Activated T-helper 1 cell treated with anti-CD3 and anti-CD28 coated beads, Interleukin-2, amount 50 U/mL, for 16 hours (primary cell): ENCODE results near the gene SCGB1D1.
"Not testable (repeated sequence)": the region's sequence is repeated elsewhere in the genome, so short reads cannot be mapped to it uniquely, and the experiment has no call there.

Source experiments
- DNase-seq, 2 donors: peaks; one replicate each; pipeline ENCODE4 v3.0.0-alpha.2; 2020; ENCODE audit warnings: low read depth in 1 of 2, low spot score in 1 of 2

The SCGB1D1 gene

DNA sequence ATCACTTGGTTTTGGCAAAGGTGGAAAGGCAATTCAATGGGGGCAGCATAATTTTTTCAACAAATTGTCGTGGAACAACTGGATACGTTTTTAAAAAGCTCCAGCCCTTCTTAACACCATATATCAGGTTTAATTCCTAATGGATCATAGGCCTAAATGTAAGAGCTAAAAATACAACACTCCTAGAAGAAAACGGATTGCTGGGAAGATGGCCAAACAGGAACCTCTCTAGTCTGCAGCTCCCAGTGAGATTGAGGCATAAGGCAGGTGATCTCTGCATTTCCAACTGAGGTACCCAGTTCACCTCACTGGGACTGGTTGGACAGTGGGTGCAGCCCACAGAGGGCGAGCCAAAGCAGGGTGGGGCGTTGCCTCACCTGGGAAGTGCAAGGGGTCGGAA lies 32.4 kb upstream of the SCGB1D1 start:
- DNase-seq: no peak

DNA sequence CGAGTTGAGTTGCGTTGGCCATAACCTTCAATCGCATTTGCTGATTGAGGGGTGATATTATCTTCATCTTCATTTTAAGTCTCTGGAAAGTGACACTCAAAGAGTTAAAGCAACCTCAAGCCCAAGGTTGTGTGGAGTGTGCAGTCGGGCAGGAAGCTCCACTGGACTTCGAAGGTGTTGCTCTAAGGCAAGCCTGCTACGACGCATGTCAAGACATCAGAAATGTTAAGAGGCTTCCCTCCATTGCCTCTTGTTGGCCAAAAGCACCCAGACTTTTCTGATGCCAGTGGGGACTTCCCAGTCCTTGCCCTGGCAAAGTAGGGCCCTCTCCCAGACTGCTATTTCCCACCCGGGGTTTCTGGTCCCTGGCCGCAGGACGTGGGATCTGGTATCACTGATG lies 23.6 kb upstream of the SCGB1D1 start:
- DNase-seq: no peak

DNA sequence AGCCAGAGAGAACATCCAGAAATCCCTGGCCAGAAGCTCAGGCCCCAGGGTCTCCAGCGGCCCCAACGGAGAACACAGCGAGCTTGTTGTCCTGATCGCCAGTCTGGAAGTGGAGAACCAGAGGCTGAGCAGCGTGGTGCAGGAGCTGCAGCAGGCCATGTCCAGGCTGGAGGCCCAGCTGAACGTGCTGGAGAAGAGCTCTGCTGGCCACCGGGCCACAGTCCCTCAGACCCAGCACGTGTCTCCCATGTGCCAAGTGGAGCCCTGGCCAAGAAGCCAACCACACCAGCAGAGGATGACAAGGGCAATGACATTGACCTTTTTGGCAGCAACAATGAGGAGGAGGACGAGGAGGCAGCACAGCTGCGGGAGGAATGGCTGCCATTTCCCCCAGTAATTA lies 20.6 kb upstream of the SCGB1D1 start:
- DNase-seq: no peak

DNA sequence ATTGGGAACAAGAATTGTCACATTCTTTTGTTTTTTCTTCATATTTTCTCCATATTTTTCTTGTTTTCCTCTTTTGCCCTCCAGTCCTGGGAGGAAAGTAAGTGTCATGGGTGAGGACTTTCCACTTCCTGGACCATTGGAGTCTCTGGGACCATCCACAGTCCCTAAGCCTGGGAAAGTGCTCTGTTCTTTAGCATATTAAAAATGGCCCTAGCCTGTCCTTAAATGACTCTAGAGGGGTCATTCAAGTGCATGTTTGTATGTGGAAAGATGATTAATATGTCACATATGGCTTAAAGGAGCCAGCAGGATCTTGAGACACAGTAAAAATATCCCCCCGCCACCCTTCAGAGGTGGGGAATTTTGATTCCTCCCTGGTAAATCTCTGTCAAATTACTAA lies 20.1 kb upstream of the SCGB1D1 start:
- no peak for DNase-seq

DNA sequence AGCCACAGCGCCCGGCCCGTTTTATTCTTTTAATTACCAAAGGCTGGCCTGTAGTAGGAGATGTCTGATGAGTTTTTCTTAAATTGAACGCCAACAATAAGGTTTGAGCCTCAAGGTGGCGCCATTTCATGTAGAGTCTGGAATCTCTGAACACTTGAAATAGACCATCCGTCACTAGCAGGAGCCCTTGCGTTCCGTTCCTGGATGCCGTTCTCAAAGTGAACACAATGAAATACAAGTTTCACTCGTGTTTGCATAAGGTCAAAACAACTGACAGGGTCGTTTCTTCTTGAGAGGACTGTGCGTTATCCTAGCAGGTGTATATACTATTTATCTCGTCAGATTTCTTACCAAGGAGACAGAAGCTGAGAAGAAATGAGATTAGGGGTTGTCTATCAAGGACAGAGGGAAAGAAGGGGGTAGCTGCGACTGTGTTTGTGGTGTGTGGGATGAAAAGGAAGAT lies 18.7 kb upstream of the SCGB1D1 start:
- peak; percentile 17 to 38 for DNase-seq

DNA sequence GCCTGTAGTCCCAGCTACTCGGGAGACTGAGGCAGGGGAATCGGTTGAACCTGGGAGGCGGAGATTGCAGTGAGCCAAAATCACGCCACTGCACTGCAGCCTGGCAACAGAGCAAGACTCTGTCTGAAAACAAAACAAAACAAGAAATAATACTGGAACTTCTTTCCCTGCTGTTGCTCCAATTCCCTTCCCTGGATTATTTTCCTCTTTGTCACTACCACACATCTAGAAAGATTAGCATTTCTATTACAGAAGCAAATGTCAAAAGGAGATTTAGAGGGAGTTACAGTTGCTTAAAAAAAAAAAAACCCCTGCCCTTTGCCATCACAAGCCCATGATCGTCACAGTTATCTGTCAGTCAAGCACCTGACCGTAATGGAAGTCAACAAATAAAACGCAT lies 17.7 kb upstream of the SCGB1D1 start:
- DNase-seq: no peak

DNA sequence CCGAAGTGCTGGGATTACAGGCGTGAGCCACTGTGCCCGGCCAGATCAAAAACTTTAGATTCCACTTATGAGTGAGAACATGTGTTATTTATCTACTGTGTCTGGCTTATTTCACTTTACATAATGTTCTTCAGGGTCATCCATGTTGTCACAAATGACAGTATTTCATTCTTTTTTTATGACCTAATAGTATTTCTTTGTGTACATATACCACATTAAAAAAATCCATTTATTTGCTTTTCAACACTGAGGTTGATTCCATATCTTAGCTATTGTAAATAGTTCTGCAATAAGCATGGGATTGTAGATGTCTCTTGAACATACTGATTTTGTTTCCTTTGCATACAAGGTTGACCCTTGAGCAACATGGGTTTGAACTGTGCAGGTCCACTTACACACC lies 13.2 kb upstream of the SCGB1D1 start:
- no peak for DNase-seq

DNA sequence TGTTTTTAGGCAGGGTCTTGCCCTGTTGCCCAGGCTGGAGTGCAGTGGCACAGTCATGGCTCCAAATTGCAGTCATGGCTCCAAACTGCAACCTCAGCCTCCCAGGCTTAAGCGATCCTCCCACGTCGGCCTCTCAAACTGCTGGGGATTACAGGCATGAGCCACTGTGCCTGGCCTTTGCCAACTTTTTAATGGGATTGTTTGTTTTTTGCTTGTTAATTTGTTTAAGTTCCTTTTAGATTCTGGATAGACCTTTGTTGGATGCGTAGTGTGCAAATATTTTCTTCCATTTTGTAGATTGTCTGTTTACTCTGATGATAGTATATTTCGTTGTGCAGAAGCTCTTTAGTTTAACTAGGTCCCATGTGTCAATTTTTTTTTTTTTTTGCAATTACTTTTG lies 10.0 kb upstream of the SCGB1D1 start:
- DNase-seq: no peak

DNA sequence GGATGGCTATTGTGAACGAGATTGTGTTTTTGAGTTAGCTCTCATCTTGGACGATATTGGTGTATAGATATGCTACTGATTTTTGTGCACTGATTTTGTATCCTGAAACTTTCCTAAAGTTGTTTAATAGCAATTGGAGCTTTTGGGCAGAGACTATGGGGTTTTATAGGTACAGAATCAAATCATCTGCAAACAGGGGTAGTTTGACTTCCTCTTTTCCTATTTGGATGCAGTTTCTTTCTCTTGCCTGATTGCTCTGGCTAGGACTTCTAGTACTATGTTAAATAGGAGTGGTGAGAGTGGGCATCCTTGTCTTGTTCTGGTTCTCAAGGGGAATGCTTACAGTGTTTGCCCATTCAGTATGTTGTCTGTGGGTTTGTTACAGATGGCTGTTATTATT lies 8.9 kb upstream of the SCGB1D1 start:
- DNase-seq: no peak

DNA sequence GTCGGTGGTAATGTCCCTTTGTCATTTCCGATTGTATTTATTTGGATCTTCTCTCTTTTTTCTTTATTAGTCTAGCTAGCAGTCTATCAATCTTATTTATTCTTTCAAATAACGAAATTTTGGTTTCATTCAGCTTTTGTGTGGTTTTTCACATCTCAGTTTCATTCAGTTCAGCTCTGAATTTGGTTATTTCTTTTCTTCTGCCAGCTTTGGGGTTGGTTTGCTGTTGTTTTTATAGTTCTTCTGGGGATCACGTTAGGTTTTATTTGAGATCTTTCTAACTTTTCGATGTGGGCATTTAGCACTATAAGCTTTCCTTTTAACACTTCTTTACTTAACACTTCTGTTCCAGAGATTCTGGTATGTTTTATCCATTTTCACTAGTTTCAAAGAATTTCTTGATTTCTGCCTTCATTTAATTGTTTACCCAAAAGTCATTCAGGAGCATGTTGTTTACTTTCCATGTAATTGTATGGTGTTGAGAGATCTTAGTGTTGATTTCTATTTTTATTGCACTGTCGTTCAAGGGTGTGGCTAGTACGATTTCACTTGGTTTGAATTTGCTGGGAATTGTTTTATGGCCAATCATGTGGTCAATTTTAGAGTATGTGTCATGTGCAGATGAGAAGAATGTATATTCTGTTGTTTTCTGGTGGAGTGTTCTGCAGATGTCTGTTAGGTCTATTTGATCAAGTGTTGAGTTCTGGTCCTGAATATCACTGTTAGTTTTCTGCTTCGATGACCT lies 7.7 kb upstream of the SCGB1D1 start:
- DNase-seq: no peak

DNA sequence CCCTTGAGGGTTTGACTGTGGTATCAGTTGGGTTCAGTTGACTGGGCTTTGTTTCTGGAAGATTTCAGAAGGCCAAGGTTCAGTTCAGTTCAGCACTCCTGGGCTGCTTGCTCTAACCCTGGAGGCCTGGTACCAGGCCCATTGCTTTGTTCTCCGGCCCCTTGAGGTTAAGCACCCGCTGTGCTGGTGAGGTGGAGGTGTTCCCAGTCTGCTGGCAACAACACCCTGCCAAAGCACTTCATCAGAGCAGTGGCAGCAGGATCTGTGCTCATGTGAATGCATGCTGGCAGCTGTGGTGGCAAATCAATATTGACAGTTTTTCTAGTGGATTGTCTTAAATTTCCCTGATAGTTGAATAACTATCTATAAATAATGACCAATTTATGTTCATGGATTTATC lies 3.8 kb upstream of the SCGB1D1 start:
- no peak for DNase-seq

DNA sequence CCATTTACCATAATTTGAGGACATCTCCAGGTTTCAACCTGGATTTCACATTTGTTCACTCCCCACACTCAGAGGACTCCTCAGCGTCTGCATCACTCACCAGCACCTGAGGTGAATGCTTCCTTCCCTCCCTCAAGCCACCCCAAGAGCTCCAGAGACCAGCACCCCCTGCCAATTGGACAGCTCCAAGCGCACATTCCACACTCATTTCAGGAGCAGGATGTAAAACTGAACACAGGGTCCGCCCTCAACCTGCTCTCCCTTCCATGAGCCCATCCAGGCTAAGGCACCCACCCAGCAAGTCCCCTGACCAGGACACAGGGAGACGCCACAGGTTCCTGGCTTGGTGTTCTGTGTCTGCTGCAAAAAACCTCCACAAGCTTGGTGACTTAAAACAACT lies 3.9 kb downstream of the SCGB1D1 start:
- no peak for DNase-seq

DNA sequence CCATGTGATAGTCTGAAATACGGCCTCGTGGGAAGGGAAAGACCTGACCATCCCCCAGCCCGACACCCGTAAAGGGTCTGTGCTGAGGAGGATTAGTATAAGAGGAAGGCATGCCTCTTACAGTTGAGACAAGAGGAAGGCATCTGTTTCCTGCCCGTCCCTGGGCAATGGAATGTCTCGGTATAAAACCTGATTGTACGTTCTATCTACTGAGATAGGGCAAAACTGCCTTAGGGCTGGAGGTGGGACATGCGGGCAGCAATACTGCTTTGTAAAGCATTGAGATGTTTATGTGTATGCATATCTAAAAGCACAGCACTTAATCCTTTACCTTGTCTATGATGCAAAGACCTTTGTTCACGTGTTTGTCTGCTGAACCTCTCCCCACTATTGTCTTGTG lies 5.0 kb downstream of the SCGB1D1 start:
- not testable (repeated sequence) for DNase-seq

DNA sequence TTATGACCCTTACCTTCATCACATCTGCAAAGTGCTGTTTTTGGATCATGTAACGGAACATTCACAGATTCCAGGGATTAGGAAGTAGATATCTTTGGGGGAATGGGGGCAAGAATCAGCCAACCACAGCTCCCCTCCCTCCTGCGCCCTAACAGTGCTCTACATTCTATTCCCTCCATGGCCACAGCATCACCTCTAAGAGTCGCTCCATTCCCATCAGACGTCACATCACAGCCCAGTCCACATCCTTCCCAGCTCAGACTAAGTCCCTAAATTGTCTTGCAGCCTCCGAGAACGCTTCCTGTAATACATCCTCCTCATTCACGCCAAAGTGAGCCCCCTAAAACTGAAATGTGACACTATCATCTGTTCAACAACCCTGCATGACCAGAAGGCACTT lies 5.9 kb downstream of the SCGB1D1 start:
- no peak for DNase-seq

DNA sequence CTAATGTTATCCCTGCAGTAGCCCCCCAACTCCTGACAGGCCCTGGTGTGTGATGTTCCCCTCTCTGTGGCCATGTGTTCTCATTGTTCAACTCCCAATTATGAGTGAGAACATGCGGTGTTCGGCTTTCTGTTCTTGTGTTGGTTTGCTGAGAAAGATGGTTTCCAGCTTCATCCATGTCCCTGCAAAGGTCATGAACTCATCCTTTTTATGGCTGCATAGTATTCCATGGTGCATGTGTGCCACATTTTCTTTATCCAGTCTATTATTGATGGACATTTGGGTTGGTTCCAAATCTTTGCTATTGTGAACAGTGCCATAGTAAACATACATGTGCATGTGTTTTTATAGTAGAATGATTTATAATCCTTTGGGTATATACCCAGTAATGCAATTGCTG lies 7.4 kb downstream of the SCGB1D1 start:
- not testable (repeated sequence) for DNase-seq

DNA sequence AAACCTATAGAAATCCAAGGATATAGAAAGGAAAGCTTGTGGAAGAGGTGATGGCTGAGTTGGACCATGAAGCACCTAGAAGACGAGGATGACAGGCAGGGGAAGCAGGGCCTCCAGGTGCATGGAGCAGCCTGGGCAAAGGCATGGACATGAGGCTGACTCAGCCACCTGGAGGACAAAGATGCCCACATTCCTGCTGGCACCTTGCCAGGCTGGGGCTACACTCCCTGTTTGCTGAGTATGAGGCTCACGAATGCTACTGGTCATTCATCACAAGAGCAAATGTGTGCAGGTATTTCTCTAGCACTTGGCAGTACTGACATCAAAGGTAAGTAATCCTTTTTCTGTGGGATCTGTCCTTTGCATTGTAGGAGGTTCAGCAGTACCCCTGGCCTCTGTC lies 11.4 kb downstream of the SCGB1D1 start:
- no peak for DNase-seq

DNA sequence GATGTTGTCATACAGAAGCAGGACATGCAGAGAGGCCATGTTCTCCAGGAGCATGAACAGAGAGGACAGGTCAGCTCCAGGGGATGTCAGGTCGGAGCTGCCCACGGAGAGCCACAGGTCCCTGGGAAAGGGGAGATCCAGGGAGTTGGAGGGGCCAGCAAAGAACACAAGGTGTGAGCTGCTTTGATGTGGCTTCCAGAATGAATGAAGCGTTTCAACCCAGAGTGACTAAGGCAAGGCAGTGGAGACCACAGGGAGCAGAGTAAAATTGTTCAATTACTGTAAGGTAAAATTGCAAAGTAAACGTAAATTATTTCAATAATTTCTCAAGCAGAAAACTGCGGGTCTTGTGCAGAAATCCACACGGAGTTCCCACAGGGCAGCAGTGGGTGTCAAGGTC lies 12.9 kb downstream of the SCGB1D1 start:
- DNase-seq: no peak

DNA sequence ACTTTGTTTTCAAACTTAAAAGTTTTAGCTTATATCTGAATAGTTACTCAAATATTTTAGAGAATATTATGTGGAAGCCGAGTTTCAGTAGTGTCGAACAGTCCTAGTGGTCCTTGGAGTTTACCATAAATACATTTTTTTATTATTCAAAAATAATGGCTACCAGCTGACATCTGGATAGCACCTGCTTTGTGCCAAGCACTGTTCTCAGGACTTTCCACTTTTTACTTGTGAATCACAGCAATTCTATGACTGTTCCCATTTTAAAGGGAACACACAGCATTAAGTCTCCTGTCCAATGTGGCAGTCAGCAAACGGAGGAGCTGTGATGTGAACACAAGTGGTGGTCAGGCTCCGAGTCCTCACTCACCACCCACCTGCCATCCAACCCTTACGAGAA lies 14.4 kb downstream of the SCGB1D1 start:
- no peak for DNase-seq

DNA sequence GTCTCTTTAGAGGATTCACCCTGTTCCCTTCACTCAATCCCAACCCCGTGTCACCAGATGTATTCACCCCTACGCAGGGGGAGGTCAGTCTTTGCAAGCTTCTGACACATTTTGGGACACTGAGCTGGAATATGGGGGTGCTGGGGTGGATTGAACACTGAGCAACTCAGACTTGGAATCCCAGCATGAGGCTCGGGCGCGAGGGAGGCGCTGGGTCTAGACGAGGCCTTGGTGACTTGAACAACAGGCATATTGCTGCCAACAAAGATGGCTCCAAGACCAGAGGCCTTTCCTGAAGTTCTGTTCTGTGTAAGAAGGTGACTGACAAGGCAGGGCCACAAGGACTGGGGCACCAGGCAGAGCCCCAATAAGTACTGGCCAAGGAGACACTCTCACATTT lies 15.4 kb downstream of the SCGB1D1 start:
- DNase-seq: no peak

DNA sequence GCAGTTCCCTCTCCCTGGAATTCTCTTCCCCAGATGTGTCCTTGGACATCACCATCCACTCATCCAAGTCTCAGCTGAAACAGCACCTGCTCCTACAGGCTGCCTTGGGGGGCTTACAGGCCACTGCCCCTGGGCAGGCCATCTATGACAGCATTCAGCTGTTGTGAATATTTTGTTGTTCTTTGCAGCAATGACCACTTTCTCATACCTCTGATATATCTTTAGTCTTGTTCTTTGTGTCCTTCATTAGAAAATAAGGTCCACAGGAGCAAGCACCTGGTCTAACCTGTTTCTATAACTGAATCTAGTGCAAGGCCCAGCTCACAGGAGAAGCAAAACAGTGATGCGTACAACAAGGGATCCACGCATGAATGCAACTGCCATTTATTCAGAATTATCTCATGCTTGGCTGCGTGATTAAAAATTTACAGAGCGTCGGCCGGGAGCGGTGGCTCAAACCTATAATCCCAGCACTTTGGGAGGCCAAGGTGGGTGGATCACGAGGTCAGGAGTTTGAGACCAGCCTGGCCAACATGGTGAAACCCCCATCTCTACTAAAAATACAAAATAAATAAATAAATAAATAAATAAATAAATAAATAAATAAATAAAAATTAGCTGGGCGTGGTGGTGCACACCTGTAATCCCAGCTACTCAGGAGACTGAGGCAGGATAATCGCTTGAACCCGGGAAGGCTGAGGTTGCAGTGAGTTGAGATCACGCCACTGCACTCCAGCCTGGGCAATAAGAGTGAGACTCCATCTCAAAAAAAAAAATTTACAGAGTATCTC lies 16.5 kb downstream of the SCGB1D1 start:
- DNase-seq: not testable (repeated sequence)

DNA sequence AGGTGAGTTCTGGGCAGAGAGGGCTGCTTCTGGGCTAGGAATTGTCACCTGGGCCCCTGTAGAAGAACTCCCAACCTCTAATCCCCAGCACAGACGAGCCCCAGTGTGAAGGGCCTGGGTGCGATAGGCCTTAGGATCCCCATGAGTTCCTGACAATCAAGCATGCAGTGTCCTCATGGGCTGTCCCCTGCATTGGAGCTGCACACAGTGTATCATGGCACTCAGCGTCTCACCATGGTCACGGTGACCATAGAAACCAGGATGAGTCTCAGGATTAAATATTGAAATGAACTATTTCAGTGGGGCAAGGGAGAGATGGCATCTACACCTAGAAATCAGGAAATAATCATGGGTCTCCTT lies 18.7 kb downstream of the SCGB1D1 start:
- no peak for DNase-seq

DNA sequence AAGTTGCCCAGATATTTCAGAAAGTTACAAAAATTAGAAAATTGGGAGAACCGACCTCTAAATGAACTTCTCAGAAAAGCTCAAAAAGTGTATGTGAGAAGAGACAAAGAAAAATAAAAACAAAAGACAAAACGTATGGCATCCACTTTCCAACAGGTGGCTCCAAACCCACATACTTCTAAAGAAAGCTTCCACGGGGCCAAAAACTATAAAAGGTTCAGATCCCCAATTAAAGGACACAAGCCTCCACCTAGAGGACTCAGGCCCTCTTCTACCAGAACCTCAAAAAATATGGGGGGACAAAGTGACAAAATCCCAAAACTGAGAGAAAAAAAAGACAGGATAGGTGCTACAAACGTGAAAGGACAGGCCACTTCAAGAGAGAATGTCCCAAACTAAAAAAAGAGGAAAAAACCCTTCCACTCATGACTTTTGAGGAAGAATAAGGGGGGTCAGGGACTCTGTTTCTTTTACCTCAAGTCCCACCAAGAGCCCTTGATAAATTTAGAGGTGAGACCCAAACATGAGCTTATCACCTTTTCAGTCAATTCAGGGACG lies 27.3 kb downstream of the SCGB1D1 start:
- no peak for DNase-seq
